ENCODE measurements around the gene ZBTB9. TPM values are rescaled to one million over a fixed set of nuclear protein-coding genes. Genes with fewer than 3 reads are reported as not detected.

ZBTB9 gene
- total RNA-seq, 4 donors from 2014 or later = 3.1 to 3.7 (median 3.4) TPM

GRCh38 chr6:33407132-33407718, 47.2 kb upstream of the ZBTB9 start:
- TF ChIP-seq, protein P1, sequence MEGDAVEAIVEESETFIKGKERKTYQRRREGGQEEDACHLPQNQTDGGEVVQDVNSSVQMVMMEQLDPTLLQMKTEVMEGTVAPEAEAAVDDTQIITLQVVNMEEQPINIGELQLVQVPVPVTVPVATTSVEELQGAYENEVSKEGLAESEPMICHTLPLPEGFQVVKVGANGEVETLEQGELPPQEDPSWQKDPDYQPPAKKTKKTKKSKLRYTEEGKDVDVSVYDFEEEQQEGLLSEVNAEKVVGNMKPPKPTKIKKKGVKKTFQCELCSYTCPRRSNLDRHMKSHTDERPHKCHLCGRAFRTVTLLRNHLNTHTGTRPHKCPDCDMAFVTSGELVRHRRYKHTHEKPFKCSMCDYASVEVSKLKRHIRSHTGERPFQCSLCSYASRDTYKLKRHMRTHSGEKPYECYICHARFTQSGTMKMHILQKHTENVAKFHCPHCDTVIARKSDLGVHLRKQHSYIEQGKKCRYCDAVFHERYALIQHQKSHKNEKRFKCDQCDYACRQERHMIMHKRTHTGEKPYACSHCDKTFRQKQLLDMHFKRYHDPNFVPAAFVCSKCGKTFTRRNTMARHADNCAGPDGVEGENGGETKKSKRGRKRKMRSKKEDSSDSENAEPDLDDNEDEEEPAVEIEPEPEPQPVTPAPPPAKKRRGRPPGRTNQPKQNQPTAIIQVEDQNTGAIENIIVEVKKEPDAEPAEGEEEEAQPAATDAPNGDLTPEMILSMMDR (IDR thresholded peaks at IDR 0.05) = peak in 2 of 5 experiments; percentile 6 to 40
- no peak for TF ChIP-seq POLR2A (IDR thresholded peaks at IDR 0.05)
- no peak for TF ChIP-seq EP300 (IDR thresholded peaks at IDR 0.05)
- Histone ChIP-seq H3K9me3 (no peaks in the 10 kb centered on the region), H3K36me3 (peaks cover 0 to 5% (median 0%) of the 10 kb centered on the region in 3 donors), H3K4me1 (peaks cover 0 to 20% (median 7%) of the 10 kb centered on the region in 4 donors), H3K27me3 (no peaks in the 10 kb centered on the region), H3K27ac (no peak overlapping the region), H3K4me3 (no peak overlapping the region)
- no peak for DNase-seq (ENCODE audit: low spot score in 2 of 2)
- WGBS, 2 donors = 75 to 76% methylated on average over 5 of the region's 5 CpGs

GRCh38 chr6:33410050-33410710, 44.2 kb upstream of the ZBTB9 start:
- DNase-seq (ENCODE audit: low spot score in 2 of 2) = peak; percentile 91 to 97
- Histone ChIP-seq H3K4me3 (peak overlapping the region; percentile 69 to 100 (median 100)), H3K4me1 (peaks cover 0 to 44% (median 9%) of the 10 kb centered on the region in 4 donors), H3K9me3 (no peaks in the 10 kb centered on the region), H3K27ac (peak overlapping the region; percentile 94 to 100 (median 100)), H3K27me3 (no peaks in the 10 kb centered on the region), H3K36me3 (peaks cover 0 to 30% (median 16%) of the 10 kb centered on the region in 3 donors)
- TF ChIP-seq POLR2A (IDR thresholded peaks at IDR 0.05) (peak; percentile 32 to 88), EP300 (IDR thresholded peaks at IDR 0.05) (peak; percentile 81)
- TF ChIP-seq, protein P1 (IDR thresholded peaks at IDR 0.05) = peak in 1 of 5 experiments; percentile 22
- WGBS, 2 donors = 0% methylated on average over 31 to 32 of the region's 65 CpGs

DNA sequence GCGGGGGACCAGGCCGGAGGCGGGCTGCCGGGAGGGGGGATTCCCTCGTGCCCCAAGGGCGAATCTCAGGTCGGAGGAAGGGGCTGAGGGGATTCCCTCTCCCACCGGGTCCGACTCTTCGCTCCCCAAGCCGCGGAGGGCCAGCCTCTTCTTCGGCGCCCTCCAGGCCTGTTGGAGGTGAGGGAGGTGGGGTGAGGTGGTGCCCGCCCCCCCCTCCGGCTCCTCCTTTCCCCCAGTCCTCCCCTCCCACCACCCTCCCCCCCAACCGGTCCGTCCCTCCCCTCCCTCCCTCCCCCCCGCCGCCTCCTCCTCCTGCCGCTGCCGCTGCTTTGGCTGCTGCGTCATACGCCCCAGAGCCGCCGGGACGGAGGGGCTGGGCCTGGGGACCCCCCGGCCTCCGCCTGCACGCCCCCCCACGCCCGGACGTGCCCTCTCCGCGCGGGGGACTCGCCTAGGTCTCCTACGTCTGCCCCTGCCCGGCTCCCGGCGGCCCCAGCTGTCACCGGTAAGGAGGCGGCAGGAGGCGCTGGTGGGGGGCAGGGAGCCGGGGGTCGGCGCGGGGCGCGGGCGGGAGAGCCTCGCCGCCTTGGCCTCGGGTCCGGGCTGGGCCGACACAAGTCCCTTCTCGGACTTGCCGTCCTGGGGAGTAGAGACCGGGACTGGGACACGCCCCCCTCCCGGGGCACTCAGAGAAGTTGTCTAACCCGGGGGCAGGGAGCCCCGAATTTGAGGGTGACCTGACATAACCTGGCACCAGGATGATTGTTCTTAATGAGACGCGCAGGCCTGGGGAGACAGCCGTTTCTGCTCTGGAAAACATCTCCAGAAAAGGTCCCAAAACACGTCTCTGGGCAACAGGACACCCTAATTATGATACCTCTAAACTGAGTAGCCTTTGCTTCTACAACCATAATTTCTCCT, 43.4 kb upstream of the ZBTB9 start, which contains the start of gene PHF1:
Gene PHF1, plus strand, starts transcription at position 304 of the 921 bp plus-strand sequence. CDS start 1,250 bp downstream, outside the sequence.
- no peaks in the 10 kb centered on the region for H3K9me3 ChIP-seq
- peak within 1 kb of the TSS; percentile 69 to 100 (median 100) for H3K4me3 ChIP-seq
- TF ChIP-seq EP300 (IDR thresholded peaks at IDR 0.05) (peak in 1 of 2 donors; percentile 81), POLR2A (IDR thresholded peaks at IDR 0.05) (peak in 1 of 2 donors; percentile 76)
- TF ChIP-seq, protein P1 (IDR thresholded peaks at IDR 0.05) = no peak
- peaks cover 0 to 52% (median 12%) of the 10 kb centered on the region in 4 donors for H3K4me1 ChIP-seq
- WGBS, 2 donors = 0 to 1% methylated on average over 20 to 33 of the region's 67 CpGs
- peaks cover 0 to 38% (median 16%) of the 10 kb centered on the region in 3 donors for H3K36me3 ChIP-seq
- H3K27ac ChIP-seq = peak within 1 kb of the TSS; percentile 94 to 100 (median 100)
- DNase-seq (ENCODE audit: low spot score in 2 of 2) = peak in 1 of 2 donors; percentile 31
- no peaks in the 10 kb centered on the region for H3K27me3 ChIP-seq

DNA sequence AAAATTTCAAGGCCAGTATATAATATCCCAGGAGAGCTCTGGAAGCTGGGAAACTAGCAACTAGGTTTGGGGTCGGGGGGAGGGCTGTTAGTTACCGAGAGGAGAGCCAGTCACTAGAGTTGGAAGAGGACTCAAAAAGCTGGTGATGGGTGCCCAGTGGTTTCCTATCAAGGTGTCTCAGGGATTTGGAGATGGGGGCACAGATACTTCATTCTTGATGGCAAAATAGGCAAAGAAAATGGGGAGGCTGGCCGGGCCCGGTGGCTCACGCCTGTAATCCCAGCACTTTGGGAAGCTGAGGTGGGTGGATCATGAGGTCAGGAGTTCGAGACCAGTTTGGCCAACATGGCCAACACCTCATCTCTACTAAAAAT, 42.8 kb upstream of the ZBTB9 start:
- DNase-seq (ENCODE audit: low spot score in 2 of 2) = no peak
- H3K9me3 ChIP-seq = no peaks in the 10 kb centered on the region
- H3K4me3 ChIP-seq = peak overlapping the region; percentile 69 to 100 (median 100)
- TF ChIP-seq POLR2A (IDR thresholded peaks at IDR 0.05) = no peak
- TF ChIP-seq, protein P1 (IDR thresholded peaks at IDR 0.05) = no peak
- no peak for TF ChIP-seq EP300 (IDR thresholded peaks at IDR 0.05)
- 37% methylated on average over 6 of the region's 6 CpGs for WGBS, 2 donors
- peak overlapping the region; percentile 94 to 100 (median 100) for H3K27ac ChIP-seq
- H3K36me3 ChIP-seq = peaks cover 0 to 44% (median 16%) of the 10 kb centered on the region in 3 donors
- H3K27me3 ChIP-seq = no peaks in the 10 kb centered on the region
- H3K4me1 ChIP-seq = peaks cover 0 to 58% (median 18%) of the 10 kb centered on the region in 4 donors
